Esophagus squamous epithelium (tissue), 5 donors: ENCODE results near the gene SPC24. TPM values are rescaled to one million over a fixed set of nuclear protein-coding genes. Genes with fewer than 3 reads are reported as not detected.

Experiments used
- DNase-seq: peaks from one replicate; lab custom pipeline; 2025; lab: John Stamatoyannopoulos, UW
- H3K27ac ChIP-seq, 4 donors: fragments of 200-600 bp; sonication (generic); one replicate each; pipeline ENCODE4 v1.5.1; 2016 to 2019; ENCODE audit warnings: mild to moderate bottlenecking in 1 of 4
- H3K27me3 ChIP-seq, 4 donors: fragments of 200-600 bp; sonication (generic); 1 replicate in 3 of 4; 2 replicates in 1 of 4; pipeline versions ENCODE4 v1.5.1 to v1.6.0; 2017 to 2021; ENCODE audit warnings: antibody characterized with exemption in 1 of 4
- H3K36me3 ChIP-seq, 3 donors: fragments of 200-600 bp; sonication (generic); one replicate each; pipeline ENCODE4 v1.5.1; 2016 to 2019
- H3K4me1 ChIP-seq, 3 donors: fragments of 200-600 bp; sonication (generic); one replicate each; pipeline ENCODE4 v1.5.1; 2017 to 2019
- H3K4me3 ChIP-seq, 4 donors: fragments of 200-600 bp; sonication (generic); 1 replicate in 3 of 4; 2 replicates in 1 of 4; pipeline ENCODE4 v1.5.1; 2016 to 2019; ENCODE audit warnings: mild to moderate bottlenecking in 2 of 4, moderate library complexity in 1 of 4
- H3K9me3 ChIP-seq, 3 donors: fragments of 200-600 bp; sonication (generic); one replicate each; pipeline ENCODE4 v1.5.1; 2016 to 2019
- CTCF ChIP-seq, 6 experiments: fragments of 450-650 bp in 4 of 6; fragments of 200-600 bp in 2 of 6; sonication (generic) in 2 of 6; IDR thresholded peaks; one replicate each; pipeline ENCODE4 v1.5.1; 2016 to 2019; ENCODE audit warnings: antibody characterized with exemption in 6 of 6, mild to moderate bottlenecking in 4 of 6, moderate library complexity in 4 of 6
- POLR2A ChIP-seq, 4 donors: fragments of 450-650 bp; IDR thresholded peaks; one replicate each; pipeline ENCODE4 v1.6.1; 2017; ENCODE audit warnings: antibody characterized with exemption in 4 of 4, mild to moderate bottlenecking in 4 of 4, moderate library complexity in 3 of 4
- WGBS, 2 donors: methylation state at CpG; one replicate each; pipeline ENCODE4 v1.1.5; 2018; 5-methylcytosine and 5-hydroxymethylcytosine counted together
- intact Hi-C: fragments of 100-400 bp; cut with DNase I; formaldehyde crosslinking; loops from one replicate; pipeline ENCODE4 v1.15.0; 2022
- total RNA-seq, 4 donors: library from RNA; depleted of rRNA; stranded (reverse); fragments of >200 nt; gene quantifications; one replicate each; pipeline ENCODE4 v1.1.0, GENCODE V29; 2016
- donor health status: DM: yes; HTN: yes; CAD: no.

Gene SPC24
- total RNA-seq, 4 donors from 2014 or later: 2.9 to 10.9 (median 6.3) TPM

- intact Hi-C loops: loop anchor here (5.0 to 10.0 kb wide), 2 partner anchors 65 to 168 kb away; no protein-coding TSS in a partner anchor
- H3K9me3 ChIP-seq: no peaks in the 10 kb centered on the region
- peaks cover 0 to 60% (median 0%) of the 10 kb centered on the region in 3 donors for H3K36me3 ChIP-seq
- 52 to 93% methylated on average over 3 to 8 of the region's 20 CpGs for WGBS, 2 donors
- H3K27me3 ChIP-seq: no peaks in the 10 kb centered on the region
- no peak for DNase-seq
- peaks cover 7 to 47% (median 17%) of the 10 kb centered on the region in 3 donors for H3K4me1 ChIP-seq
- peak overlapping the region; percentile 67 to 93 (median 88) for H3K27ac ChIP-seq
- TF ChIP-seq POLR2A (IDR thresholded peaks at IDR 0.05) (no peak), CTCF (IDR thresholded peaks at IDR 0.05) (no peak)
- peak overlapping the region in 1 of 4 donors; percentile 15 for H3K4me3 ChIP-seq
Measured at GRCh38 chr19:11202488-11203193, 47.1 kb upstream of the SPC24 start.

- Histone ChIP-seq H3K27ac (peak overlapping the region in 2 of 4 donors; percentile 88 to 89), H3K27me3 (no peaks in the 10 kb centered on the region), H3K4me3 (no peak overlapping the region), H3K9me3 (no peaks in the 10 kb centered on the region), H3K4me1 (peaks cover 11 to 53% (median 17%) of the 10 kb centered on the region in 3 donors), H3K36me3 (peaks cover 0 to 51% (median 0%) of the 10 kb centered on the region in 3 donors)
- 91% methylated on average over 11 of the region's 24 CpGs; no CpG with 5 or more reads in 1 of the 2 donors for WGBS, 2 donors
- intact Hi-C loops: loop anchor here (5.0 to 10.0 kb wide), 2 partner anchors 64 to 167 kb away; no protein-coding TSS in a partner anchor
- DNase-seq: no peak
- TF ChIP-seq POLR2A (IDR thresholded peaks at IDR 0.05) (no peak), CTCF (IDR thresholded peaks at IDR 0.05) (no peak)
Measured at GRCh38 chr19:11201791-11202190, 46.2 kb upstream of the SPC24 start.

- Histone ChIP-seq H3K4me1 (peaks cover 13 to 61% (median 22%) of the 10 kb centered on the region in 3 donors), H3K27ac (peak overlapping the region in 2 of 4 donors; percentile 88 to 89), H3K27me3 (no peaks in the 10 kb centered on the region), H3K4me3 (no peak overlapping the region), H3K9me3 (no peaks in the 10 kb centered on the region), H3K36me3 (peaks cover 0 to 43% (median 0%) of the 10 kb centered on the region in 3 donors)
- no peak for DNase-seq
- intact Hi-C loops: loop anchor here (5.0 to 10.0 kb wide), 2 partner anchors 64 to 166 kb away; no protein-coding TSS in a partner anchor
- WGBS, 2 donors: 93 to 100% methylated on average over 3 to 4 of the region's 9 CpGs
- TF ChIP-seq POLR2A (IDR thresholded peaks at IDR 0.05) (no peak), CTCF (IDR thresholded peaks at IDR 0.05) (no peak)
Measured at GRCh38 chr19:11200931-11201330, 45.3 kb upstream of the SPC24 start.

GRCh38 chr19:11200015-11200574, 44.5 kb upstream of the SPC24 start:
- no peak for DNase-seq
- H3K4me3 ChIP-seq: no peak overlapping the region
- intact Hi-C loops: loop anchor here (5.0 to 10.0 kb wide), 2 partner anchors 63 to 165 kb away; no protein-coding TSS in a partner anchor
- 51 to 77% methylated on average over 2 to 4 of the region's 15 CpGs for WGBS, 2 donors
- H3K27ac ChIP-seq: peak overlapping the region in 2 of 4 donors; percentile 89 to 93
- H3K36me3 ChIP-seq: peaks cover 0 to 41% (median 0%) of the 10 kb centered on the region in 3 donors
- H3K27me3 ChIP-seq: no peaks in the 10 kb centered on the region
- peaks cover 13 to 67% (median 28%) of the 10 kb centered on the region in 3 donors for H3K4me1 ChIP-seq
- H3K9me3 ChIP-seq: no peaks in the 10 kb centered on the region
- TF ChIP-seq POLR2A (IDR thresholded peaks at IDR 0.05) (no peak), CTCF (IDR thresholded peaks at IDR 0.05) (no peak)

GRCh38 chr19:11199517-11199916, 43.9 kb upstream of the SPC24 start:
- H3K27ac ChIP-seq: peak overlapping the region in 3 of 4 donors; percentile 24 to 93 (median 89)
- DNase-seq: no peak
- 84 to 86% methylated on average over 4 to 5 of the region's 5 CpGs for WGBS, 2 donors
- TF ChIP-seq CTCF (IDR thresholded peaks at IDR 0.05): no peak
- TF ChIP-seq POLR2A (IDR thresholded peaks at IDR 0.05): no peak
- no peak overlapping the region for H3K4me3 ChIP-seq
- H3K9me3 ChIP-seq: no peaks in the 10 kb centered on the region
- H3K36me3 ChIP-seq: peaks cover 0 to 41% (median 0%) of the 10 kb centered on the region in 3 donors
- intact Hi-C loops: no loop called here
- H3K27me3 ChIP-seq: no peaks in the 10 kb centered on the region
- H3K4me1 ChIP-seq: peaks cover 13 to 67% (median 32%) of the 10 kb centered on the region in 3 donors
